K562 (cell line): ENCODE measurements around the gene SACS. TPM values are rescaled to one million over a fixed set of nuclear protein-coding genes. Genes with fewer than 3 reads are reported as not detected.

Source experiments
- ATAC-seq: fragments of 200-7000 bp; cut with Tn5 transposase; 3 replicates; pipeline ENCODE4 v1.9.1; 2020; ENCODE audit warnings: moderate library complexity
- BruUV-seq: library from RNA; stranded (reverse); fragments of 400-500 nt; replicated peaks from 2 replicates; lab custom pipeline; 2021; lab: Mats Ljungman, UMichigan
- CTCF ChIA-PET: fragments of 300-600 bp; formaldehyde crosslinking; extraction: SDS; loops from one replicate; lab custom pipeline; 2021; ENCODE audit warnings: low intra/inter-chr PET ratio; lab: Yijun Ruan, JAX
- POLR2A ChIA-PET: fragments of 300-600, 350-650 bp; sonication (Branson Sonifier 250); formaldehyde crosslinking; extraction: SDS; loops from one replicate; lab custom pipeline; 2021; ENCODE audit warnings: antibody characterized with exemption, inconsistent platforms; lab: Yijun Ruan, JAX
- DNase-seq, 4 experiments: peaks; one replicate each; pipeline versions ENCODE4 v3.0.0 to v3.0.0-alpha.2; 2011 to 2018; ENCODE audit warnings: low spot score in 3 of 4, mixed read lengths in 3 of 4; ENCODE audit errors: extremely low read depth in 1 of 4
- FAIRE-seq: peaks from 2 replicates; lab custom pipeline; 2011; peaks lifted over from hg19 to GRCh38; lab: Jason Lieb, UNC
- H2AFZ ChIP-seq: 2 replicates; pipeline ENCODE4 v1.6.0; 2011; ENCODE audit warnings: low read depth, low read length, control low read depth, inconsistent platforms
- H3K27ac ChIP-seq: fragments of 200-600 bp; 3 replicates; pipeline ENCODE4 v1.8.0; 2011; ENCODE audit warnings: low read depth, mild to moderate bottlenecking, control low read depth, inconsistent platforms, low read length, moderate library complexity, mixed read lengths; ENCODE audit errors: extremely low read depth
- H3K27me3 ChIP-seq, 2 experiments: fragments of 300-600 bp in 1 of 2; 2 replicates in 1 of 2; 3 replicates in 1 of 2; pipeline versions ENCODE4 v1.6.0 to v1.8.0; 2011; ENCODE audit warnings: inconsistent platforms in 2 of 2, low read length in 2 of 2, mild to moderate bottlenecking in 1 of 2, mixed read lengths in 1 of 2, moderate library complexity in 1 of 2; ENCODE audit not compliant: control insufficient read depth in 2 of 2, insufficient read depth in 2 of 2
- H3K36me3 ChIP-seq: fragments of 300-600 bp; 3 replicates; pipeline ENCODE4 v1.8.0; 2011; ENCODE audit warnings: mild to moderate bottlenecking, low read length, inconsistent platforms; ENCODE audit not compliant: control insufficient read depth, insufficient read depth
- H3K4me1 ChIP-seq, 2 experiments: fragments of 200-600 bp in 1 of 2; replicated peaks in 1 of 2; 2 replicates in 1 of 2; 3 replicates in 1 of 2; pipeline versions ENCODE4 v1.5.1 to v1.8.0; 2011; ENCODE audit warnings: inconsistent platforms in 2 of 2, low read length in 2 of 2, mild to moderate bottlenecking in 1 of 2, mixed read lengths in 1 of 2, moderate library complexity in 1 of 2; ENCODE audit not compliant: control insufficient read depth in 2 of 2, insufficient read depth in 2 of 2
- H3K4me2 ChIP-seq: 2 replicates; pipeline ENCODE4 v1.6.1; 2011; ENCODE audit warnings: low read length, control low read depth, inconsistent platforms, mixed read lengths; ENCODE audit not compliant: insufficient read depth
- H3K4me3 ChIP-seq: fragments of 200-600 bp; sonication (generic), shearing (Covaris generic); 2 replicates; pipeline ENCODE4 v1.5.1; 2016; ENCODE audit warnings: control low read depth, inconsistent platforms
- H3K79me2 ChIP-seq: fragments of 200-600 bp; 3 replicates; pipeline ENCODE4 v1.8.0; 2011; ENCODE audit warnings: low read length, inconsistent platforms; ENCODE audit not compliant: control insufficient read depth, insufficient read depth
- H3K9ac ChIP-seq, 2 experiments: 2 replicates each; pipeline versions ENCODE4 v1.6.0 to v1.6.1; 2011; ENCODE audit warnings: low read depth in 2 of 2, low read length in 2 of 2, control low read depth in 1 of 2, inconsistent platforms in 1 of 2, mild to moderate bottlenecking in 1 of 2, mixed read lengths in 1 of 2; ENCODE audit not compliant: insufficient read depth in 1 of 2
- H3K9me1 ChIP-seq: one replicate; pipeline ENCODE4 v1.6.0; 2011; ENCODE audit warnings: inconsistent platforms, mild to moderate bottlenecking, low read length, moderate library complexity; ENCODE audit not compliant: control insufficient read depth, insufficient read depth
- H3K9me3 ChIP-seq: replicated peaks from 2 replicates; pipeline ENCODE4 v1.5.1; 2011; ENCODE audit warnings: low read depth, low read length, inconsistent platforms; ENCODE audit not compliant: control insufficient read depth, insufficient read depth
- H4K20me1 ChIP-seq: replicated peaks from 2 replicates; pipeline ENCODE4 v1.6.1; 2011; ENCODE audit warnings: low read length, inconsistent platforms, mixed read lengths; ENCODE audit not compliant: control insufficient read depth, insufficient read depth
- GATA2 ChIP-seq: sonication (generic); formaldehyde crosslinking; IDR thresholded peaks from 2 replicates; pipeline ENCODE4 v1.4.0; 2020; ENCODE audit warnings: mild to moderate bottlenecking, missing genetic modification reagents
- PHB ChIP-seq: fragments of 250-450 bp; sonication (Bioruptor Pico); IDR thresholded peaks from 2 replicates; pipeline ENCODE4 v1.5.0; 2021
- PREB ChIP-seq: sonication (generic); formaldehyde crosslinking; IDR thresholded peaks from 2 replicates; pipeline ENCODE4 v1.8.1; 2023; ENCODE audit warnings: mild to moderate bottlenecking, missing genetic modification reagents
- ZNF76 ChIP-seq: fragments of 250-450 bp; sonication (Bioruptor Pico); IDR thresholded peaks from 2 replicates; pipeline ENCODE4 v1.4.0; 2020; ENCODE audit warnings: mild to moderate bottlenecking, moderate library complexity, borderline replicate concordance
- WGBS: fragments of 100-300 bp; shearing (Covaris generic); methylation state at CpG from one replicate; pipeline ENCODE4 v1.1.6; 2016; ENCODE audit warnings: low coverage, mixed read lengths; ENCODE audit not compliant: insufficient coverage; ENCODE audit errors: missing lambda C conversion rate; 5-methylcytosine and 5-hydroxymethylcytosine counted together
- in situ Hi-C: fragments of 300-500 bp; cut with MboI; formaldehyde crosslinking; loops from 4 replicates; pipeline ENCODE4 v1.15.0; 2018; ENCODE audit warnings: inconsistent platforms, mixed read lengths
- intact Hi-C: fragments of 100-400 bp; cut with micrococcal nuclease; formaldehyde crosslinking; loops from 2 replicates; pipeline ENCODE4 v1.14.2; 2022
- polyA plus RNA-seq, 8 experiments: library from polyadenylated mRNA; depleted of rRNA in 4 of 8; stranded (reverse) in 5 of 8; unstranded in 3 of 8; fragments of >200 nt; fragmentation: Nextera tagmentation in 2 of 8; fragmentation: Illumina TruSeq in 1 of 8; extraction: Ambion mirVana in 2 of 8; extraction: Trizol in 1 of 8; gene quantifications; 2 replicates each; pipeline versions ENCODE4 v1.2.1 to v1.2.3, GENCODE V29; 2011 to 2014; ENCODE audit warnings: inconsistent platforms in 1 of 8, missing spikeins in 1 of 8
- total RNA-seq, 7 experiments: library from RNA; depleted of rRNA in 6 of 7; stranded (reverse); fragments of >200 nt in 6 of 7; fragmentation: Illumina TruSeq in 2 of 7; extraction: Trizol in 2 of 7; gene quantifications; 2 replicates each; pipeline versions ENCODE4 v1.2.1 to v1.2.3, GENCODE V29; 2011 to 2021; ENCODE audit warnings: low replicate concordance in 1 of 7

SACS gene
- total and polyA plus RNA-seq, 9 of the 15 experiments (the other 6 are each of a cell fraction or from before 2014, with no cell fraction given), result 4.7 to 28.2 (median 18.9) TPM

- BruUV-seq, result no TSS peak
- Histone ChIP-seq H3K36me3 (no peaks in the 10 kb centered on the region), H3K4me3 (no peak overlapping the region), H3K79me2 (no peaks in the 10 kb centered on the region), H3K9ac (no peak overlapping the region), H3K4me2 (no peak overlapping the region), H2AFZ (no peak overlapping the region), H3K27me3 (peaks cover 8 to 10% of the 10 kb centered on the region in 2 experiments; a peak in 3 of 5 replicates), H3K9me3 (no peaks in the 10 kb centered on the region), H3K4me1 (no peaks in the 10 kb centered on the region), H3K9me1 (no peaks in the 10 kb centered on the region), H4K20me1 (no peaks in the 10 kb centered on the region), H3K27ac (no peak overlapping the region)
- no peak for TF ChIP-seq PREB (CRISPR knock-in tag)
- TF ChIP-seq ZNF76, result no peak
- TF ChIP-seq GATA2 (CRISPR knock-in tag), result no peak
- DNase-seq, result no peak
- POLR2A ChIA-PET, result no interaction called here
- 11% methylated on average over 5 of the region's 5 CpGs for WGBS
- no peak for ATAC-seq
- CTCF ChIA-PET, result no interaction called here
- intact Hi-C loops, result no loop called here
- no peak for FAIRE-seq
- in situ Hi-C loops, result no loop called here
These were observed 53.0 kb downstream of the SACS start for GRCh38 chr13:23380534-23380933.

- Histone ChIP-seq H3K4me3 (no peak overlapping the region), H3K4me2 (no peak overlapping the region)
- POLR2A ChIA-PET, result no interaction called here
- no peak for TF ChIP-seq PHB (CRISPR knock-in tag)
These were observed 55.4 kb downstream of the SACS start for GRCh38 chr13:23377983-23378632.

More at GRCh38 chr13:23377983-23378632, 55.4 kb downstream of the SACS start:
- CTCF ChIA-PET, result no interaction called here
- 38% methylated on average over 10 of the region's 11 CpGs for WGBS
- peaks cover 17% of the 10 kb centered on the region for H3K79me2 ChIP-seq
- H3K36me3 ChIP-seq, result peaks cover 3% of the 10 kb centered on the region; the same call in 1 of the 3 replicates
- no peak for DNase-seq
- intact Hi-C loops, result no loop called here
- H3K9ac ChIP-seq, result no peak overlapping the region
- no peak overlapping the region for H2AFZ ChIP-seq
- H4K20me1 ChIP-seq, result no peaks in the 10 kb centered on the region
- in situ Hi-C loops, result no loop called here
- peaks cover 4 to 9% of the 10 kb centered on the region in 2 experiments; a peak in 4 of 5 replicates for H3K4me1 ChIP-seq
- H3K9me3 ChIP-seq, result no peaks in the 10 kb centered on the region
- ATAC-seq, result no peak
- H3K27ac ChIP-seq, result no peak overlapping the region
- no peak for FAIRE-seq
- no TSS peak for BruUV-seq
- peaks cover 0 to 10% of the 10 kb centered on the region in 2 experiments; a peak in 2 of 5 replicates for H3K27me3 ChIP-seq
- H3K9me1 ChIP-seq, result peaks cover 4% of the 10 kb centered on the region
